Daoy (cell line): ENCODE data around the gene RADIL. TPM values are rescaled to one million over a fixed set of nuclear protein-coding genes. Genes with fewer than 3 reads are reported as not detected.
"Not testable (repeated sequence)": the region's sequence is repeated elsewhere in the genome, so short reads cannot be mapped to it uniquely, and the experiment has no call there.

Source experiments
- DNase-seq: peaks from one replicate; pipeline ENCODE4 v3.0.0-alpha.2; 2015; ENCODE audit warnings: low read depth
- total RNA-seq: library from RNA; depleted of rRNA; stranded (reverse); fragments of >200 nt; shearing (Covaris generic); gene quantifications from 2 replicates; pipeline ENCODE4 v1.2.3, GENCODE V29; 2014

The RADIL gene
- total RNA-seq, 1 experiment from 2014 or later, result 0.40 TPM

- DNase-seq, result not testable (repeated sequence)
Observed at GRCh38 chr7:4793385-4793993, 90.0 kb downstream of the RADIL start.

GRCh38 chr7:4792537-4793126, 90.9 kb downstream of the RADIL start:
- no peak for DNase-seq

- peak; percentile 40 for DNase-seq
Observed at GRCh38 chr7:4791738-4792536, 91.6 kb downstream of the RADIL start.

GRCh38 chr7:4791101-4791737, 92.3 kb downstream of the RADIL start:
- DNase-seq, result no peak

GRCh38 chr7:4790516-4790991, 93.0 kb downstream of the RADIL start:
- no peak for DNase-seq

DNA sequence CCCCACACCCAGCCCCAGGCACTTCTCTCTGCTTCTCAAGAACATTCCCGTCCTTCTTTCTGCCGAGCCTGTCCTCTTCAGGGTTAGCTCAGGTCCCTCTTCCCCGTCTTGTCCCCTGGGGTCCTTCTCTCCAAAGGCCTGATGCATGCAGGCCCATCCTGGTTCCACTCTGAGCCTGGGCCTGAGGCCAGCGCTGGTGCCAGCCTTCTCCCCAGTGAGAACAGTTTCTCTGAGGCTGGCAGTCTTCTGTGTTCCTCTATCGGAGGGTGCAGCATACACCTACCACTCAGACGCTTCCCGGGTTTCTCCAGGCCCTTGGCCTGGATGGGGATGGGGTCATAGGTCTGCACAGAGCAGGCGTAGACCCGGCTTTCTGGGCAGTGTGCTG, 93.4 kb downstream of the RADIL start:
- DNase-seq, result no peak

- no peak for DNase-seq
Observed at GRCh38 chr7:4789194-4790077, 94.1 kb downstream of the RADIL start.

- DNase-seq, result no peak
Observed at GRCh38 chr7:4788627-4789189, 94.8 kb downstream of the RADIL start.

- DNase-seq, result no peak
Observed at GRCh38 chr7:4787947-4788626, 95.4 kb downstream of the RADIL start.

DNA sequence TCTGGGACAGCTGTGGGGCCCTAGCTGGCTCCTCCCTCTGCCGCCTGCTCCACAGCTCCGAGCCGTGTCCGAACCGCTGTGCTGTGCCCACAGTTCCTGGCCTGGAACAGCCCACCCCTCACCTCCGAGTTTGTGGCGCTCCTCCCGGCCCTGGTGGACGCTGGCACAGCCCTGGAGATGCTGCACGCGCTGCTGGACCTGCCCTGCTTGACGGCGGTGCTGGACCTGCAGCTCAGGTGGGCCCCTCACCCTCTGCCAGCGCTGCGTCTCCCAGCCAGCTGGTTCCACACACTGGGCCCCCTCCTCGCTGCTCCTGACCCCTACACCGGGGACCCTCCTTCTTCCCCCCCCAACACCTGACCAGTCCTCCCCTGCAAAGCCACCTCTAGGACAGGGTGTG, 96.0 kb downstream of the RADIL start:
- no peak for DNase-seq

DNA sequence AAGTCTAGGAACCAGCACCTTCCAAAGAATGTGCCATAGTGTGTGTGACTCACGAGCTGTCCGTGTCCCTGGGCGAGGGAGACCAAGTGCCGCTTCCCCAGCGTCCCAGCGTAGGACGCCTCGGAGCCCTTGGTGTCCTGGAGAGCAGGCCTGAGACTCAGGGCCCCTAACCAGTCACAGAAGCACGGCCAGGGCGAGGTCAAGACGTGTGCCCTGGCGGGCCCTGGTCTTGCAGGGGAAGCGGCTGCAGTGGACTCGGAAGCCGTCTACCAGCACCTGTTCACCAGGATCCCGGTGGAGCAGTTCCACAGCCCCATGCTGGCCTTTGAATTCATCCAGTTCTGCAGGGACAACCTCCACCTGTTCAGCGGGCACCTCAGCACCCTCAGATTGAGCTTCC, 97.5 kb downstream of the RADIL start:
- no peak for DNase-seq

DNA sequence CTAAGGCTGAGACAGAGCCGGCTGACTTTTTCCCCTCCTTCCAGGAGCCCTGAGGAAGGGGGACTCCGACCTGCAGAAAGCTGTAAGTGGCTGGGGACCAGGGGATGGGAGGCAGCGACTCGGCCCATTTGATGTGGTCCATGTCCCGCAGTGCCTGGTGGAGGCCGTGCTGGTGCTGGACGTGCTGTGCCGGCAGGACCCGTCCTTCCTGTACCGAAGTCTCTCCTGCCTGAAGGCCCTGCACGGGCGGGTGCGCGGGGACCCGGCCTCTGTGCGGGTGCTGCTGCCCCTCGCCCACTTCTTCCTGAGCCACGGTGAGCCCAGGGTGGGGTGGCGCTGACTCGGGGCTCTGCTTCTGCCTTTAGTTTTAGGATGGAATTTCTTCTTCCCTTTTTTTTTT, 98.1 kb downstream of the RADIL start:
- DNase-seq, result no peak

DNA sequence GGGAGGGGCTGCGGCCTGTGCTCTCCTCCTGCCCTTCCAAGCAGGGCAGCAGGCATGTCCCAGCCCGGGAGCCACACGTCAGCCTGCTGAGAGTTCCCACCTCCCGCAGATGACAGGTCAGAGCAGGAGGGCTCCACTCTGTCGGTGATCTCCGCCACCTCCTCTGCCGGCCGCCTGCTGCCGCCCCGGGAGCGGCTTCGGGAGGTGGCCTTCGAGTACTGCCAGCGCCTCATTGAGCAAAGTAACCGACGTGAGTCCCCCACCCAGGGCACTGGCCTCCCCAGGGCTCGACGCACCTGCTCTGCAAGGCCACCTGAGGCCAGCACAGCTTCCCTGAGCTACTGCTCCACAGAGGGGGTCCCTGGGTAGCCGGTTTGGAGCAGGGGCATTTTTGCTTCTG, 98.7 kb downstream of the RADIL start:
- DNase-seq, result no peak

GRCh38 chr7:4783762-4784351, 99.7 kb downstream of the RADIL start:
- no peak for DNase-seq

DNA sequence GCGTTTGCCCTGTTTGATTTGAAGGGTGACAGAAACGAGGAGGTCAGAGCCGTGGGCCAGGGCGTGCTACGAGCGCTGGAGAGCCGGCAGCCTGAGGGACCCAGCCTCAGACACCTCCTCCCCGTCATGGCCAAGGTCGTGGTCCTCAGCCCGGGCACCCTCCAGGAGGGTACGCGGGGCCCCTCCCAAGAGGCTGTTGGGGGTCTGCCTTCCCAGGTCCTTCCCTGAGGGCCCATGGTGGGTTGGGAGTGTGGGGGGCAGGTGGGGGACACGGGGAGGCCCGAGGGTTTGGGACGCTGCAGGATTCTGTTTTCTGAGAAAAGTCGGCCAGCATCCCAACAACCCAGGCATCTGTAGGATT, 100.2 kb downstream of the RADIL start:
- DNase-seq, result no peak

DNA sequence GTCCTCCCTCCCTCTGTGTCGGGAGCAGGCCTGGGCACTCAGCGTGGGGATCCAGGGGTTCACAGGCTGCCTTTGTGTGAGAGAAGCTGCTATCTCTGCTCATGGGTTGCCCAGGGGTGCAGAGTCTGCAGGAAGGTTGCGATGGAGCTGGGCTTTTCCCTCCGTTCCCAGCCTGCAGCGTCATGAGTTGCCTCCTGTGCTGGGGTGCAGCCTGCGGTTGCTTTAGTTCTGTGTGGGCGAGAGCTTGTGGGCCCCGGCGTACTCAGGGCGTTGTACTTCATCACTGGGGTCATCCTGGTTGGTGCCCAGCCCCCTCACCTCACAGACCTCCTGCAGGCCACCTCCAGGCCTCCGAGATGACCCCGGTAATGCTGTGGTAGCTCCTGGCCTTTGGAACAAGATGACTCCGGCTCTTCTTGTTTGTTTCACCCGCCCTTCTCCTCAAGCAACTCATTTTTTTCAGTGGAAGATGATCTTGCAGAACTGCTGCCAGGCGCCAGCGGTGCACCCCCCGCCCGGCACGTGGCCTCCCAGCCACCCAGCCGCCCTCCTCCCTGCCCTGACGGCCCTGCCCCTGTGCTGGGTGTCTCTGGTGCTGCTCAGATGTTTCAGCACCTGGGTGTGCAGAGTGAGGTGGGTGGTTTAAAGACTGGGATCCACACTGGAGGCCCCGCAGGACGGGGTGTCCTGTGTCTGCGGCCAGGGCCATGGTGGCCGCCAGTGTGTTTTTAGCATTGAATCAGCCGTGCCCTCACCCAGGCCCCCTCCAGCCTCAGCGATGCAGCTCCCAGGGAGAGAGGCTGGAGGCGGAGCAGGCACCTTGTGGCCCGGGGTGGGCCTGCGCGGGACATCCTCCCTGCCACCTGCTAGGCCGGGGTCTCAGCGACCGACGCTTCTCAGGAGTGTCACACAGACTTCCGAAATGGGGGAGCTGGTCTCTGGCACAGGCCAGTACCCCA, 100.9 kb downstream of the RADIL start:
- DNase-seq, result no peak

DNA sequence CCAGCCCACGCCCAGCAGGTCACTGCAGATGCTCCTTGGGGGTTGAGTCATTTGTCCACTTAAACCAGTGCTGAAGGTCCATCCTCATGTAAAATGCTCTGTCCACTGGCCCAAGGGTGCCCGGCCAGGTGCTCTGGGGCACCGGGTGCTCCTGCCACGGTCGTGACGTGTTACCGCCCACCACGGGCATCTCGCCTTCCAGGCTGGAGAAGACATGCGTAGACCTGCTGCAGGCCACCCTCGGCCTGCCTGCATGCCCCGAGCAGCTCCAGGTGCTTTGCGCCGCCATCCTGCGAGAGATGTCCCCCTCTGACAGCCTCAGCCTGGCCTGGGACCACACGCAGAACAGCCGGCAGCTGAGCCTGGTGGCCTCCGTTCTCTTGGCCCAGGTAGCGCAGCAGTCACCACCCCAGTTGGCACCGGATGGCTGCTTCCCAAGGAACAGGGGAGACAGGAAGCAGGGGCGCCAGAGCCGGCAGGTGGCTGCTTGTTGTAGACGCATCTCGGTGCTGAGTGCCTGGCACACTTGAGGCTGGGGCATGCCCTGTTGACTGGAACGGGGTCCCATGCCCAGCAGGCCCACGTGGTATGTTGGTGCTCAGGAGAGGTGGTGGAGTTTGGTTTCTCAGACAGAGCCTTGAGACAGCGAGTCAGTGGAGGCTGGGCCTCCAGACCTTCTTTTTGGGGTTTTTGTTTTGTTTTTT, 102.0 kb downstream of the RADIL start:
- DNase-seq, result no peak

GRCh38 chr7:4779118-4779517, 104.4 kb downstream of the RADIL start:
- no peak for DNase-seq
